22Rv1 (cell line): ENCODE results near the gene SPATA31C1.
"Not testable (repeated sequence)": the region's sequence is repeated elsewhere in the genome, so short reads cannot be mapped to it uniquely, and the experiment has no call there.

ENCODE experiments used
- CTCF ChIP-seq: fragments of 450-650 bp; IDR thresholded peaks from 2 replicates; pipeline ENCODE4 v1.5.1; 2017; ENCODE audit warnings: mild to moderate bottlenecking
- ZFX ChIP-seq: fragments of 450-650 bp; IDR thresholded peaks from 2 replicates; pipeline ENCODE4 v1.6.1; 2017; ENCODE audit warnings: antibody characterized with exemption, borderline replicate concordance

- not testable (repeated sequence) for TF ChIP-seq CTCF, ZFX
These were observed 20.2 kb downstream of the SPATA31C1 start for GRCh38 chr9:87937918-87938317.
